Left kidney (tissue), 2 donors: ENCODE results near the gene LGI4. TPM values are rescaled to one million over a fixed set of nuclear protein-coding genes. Genes with fewer than 3 reads are reported as not detected.

Experiments used
- DNase-seq: peaks from one replicate; pipeline ENCODE4 v3.0.0-alpha.2; 2013
- polyA plus RNA-seq: library from polyadenylated mRNA; unstranded; fragments of 120-200 nt; gene quantifications from one replicate; pipeline ENCODE4 v1.2.1, GENCODE V29; 2013; ENCODE audit not compliant: insufficient read length

Gene LGI4
- polyA plus RNA-seq, 1 donor, result 2.3 TPM

DNA sequence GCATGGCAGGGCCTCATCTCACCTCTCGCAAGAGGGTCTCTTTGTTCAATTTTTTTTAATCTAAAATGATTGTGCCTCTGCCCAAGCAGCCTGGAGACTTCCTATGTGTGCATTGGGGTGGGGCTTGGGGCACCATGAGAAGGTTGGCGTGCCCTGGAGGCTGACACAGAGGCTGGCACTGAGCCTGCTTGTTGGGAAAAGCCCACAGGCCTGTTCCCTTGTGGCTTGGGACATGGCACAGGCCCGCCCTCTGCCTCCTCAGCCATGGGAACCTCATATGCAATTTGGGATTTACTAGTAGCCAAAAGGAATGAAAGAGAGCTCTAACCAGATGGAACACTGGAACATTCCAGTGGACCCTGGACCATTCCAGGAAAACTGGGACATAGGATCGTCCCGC, 11.3 kb downstream of the LGI4 start:
- DNase-seq, result no peak

DNA sequence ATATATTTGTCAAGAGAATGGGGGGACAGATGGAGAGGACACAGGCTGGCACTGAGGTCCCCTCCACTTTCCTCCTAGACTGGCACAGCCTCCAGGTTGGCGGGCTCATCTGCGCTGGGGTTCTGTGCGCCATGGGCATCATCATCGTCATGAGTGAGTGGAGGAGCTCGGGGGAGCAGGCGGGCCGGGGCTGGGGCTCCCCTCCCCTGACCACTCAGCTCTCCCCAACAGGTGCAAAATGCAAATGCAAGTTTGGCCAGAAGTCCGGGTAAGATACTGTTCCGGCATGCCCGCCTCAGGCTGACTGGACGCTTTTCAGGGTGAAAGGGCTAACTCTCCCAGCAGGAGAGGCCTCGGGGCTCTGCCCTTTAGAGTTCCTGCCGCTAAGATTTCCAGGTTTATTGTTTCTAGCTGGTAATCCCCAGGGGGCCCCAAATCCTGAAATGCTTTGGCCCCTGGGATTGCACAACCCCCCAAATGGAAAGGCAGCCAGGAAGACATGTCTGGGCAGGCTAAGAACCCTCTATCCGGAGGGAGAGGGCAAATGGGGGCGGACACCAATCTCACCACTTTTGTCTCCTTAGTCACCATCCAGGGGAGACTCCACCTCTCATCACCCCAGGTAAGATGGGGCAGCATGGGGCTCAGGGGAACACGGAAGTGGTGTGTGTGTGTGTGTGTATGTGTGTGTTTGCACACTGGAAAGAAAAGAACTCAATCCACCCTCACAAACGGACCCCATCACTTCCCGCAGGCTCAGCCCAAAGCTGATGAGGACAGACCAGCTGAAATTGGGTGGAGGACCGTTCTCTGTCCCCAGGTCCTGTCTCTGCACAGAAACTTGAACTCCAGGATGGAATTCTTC, 11.9 kb downstream of the LGI4 start:
- no peak for DNase-seq

DNA sequence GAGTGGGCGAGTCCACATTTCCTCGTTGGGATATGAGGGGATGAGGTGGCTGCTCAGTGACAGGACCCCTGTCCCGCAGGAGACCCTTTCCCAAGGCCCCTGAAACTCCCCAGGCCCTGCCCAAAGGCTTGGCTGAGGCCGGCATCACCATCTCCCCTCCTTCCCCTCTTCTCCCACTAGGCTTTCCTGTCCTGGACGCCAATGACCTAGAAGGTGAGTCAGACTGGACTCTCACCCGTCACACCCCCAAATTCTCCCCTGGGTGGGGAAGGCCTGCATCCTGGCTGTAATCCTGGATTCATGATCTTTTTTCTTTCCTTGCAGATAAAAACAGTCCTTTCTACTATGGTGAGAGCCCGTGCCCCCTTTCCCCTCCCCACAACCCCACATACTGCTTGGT, 14.0 kb downstream of the LGI4 start:
- DNase-seq, result no peak

DNA sequence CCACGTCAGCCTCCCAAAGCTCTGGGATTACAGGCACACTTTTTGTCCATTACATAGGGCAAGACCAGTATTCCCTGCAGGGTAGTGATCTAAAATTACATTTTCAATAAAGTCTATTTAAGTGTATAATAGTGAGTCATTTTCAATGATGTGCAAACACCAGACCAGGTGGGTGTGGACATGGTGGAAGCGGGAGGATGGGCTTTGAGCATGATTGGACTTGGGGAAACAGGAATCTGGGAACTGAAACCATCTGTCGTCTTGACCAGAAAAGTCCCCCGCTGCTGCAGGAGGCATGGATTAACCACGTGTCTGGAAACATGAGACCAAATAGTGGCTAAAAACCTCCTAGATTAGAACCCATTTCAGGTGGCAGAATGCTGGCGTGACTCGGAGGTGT, 14.4 kb downstream of the LGI4 start:
- DNase-seq, result no peak

DNA sequence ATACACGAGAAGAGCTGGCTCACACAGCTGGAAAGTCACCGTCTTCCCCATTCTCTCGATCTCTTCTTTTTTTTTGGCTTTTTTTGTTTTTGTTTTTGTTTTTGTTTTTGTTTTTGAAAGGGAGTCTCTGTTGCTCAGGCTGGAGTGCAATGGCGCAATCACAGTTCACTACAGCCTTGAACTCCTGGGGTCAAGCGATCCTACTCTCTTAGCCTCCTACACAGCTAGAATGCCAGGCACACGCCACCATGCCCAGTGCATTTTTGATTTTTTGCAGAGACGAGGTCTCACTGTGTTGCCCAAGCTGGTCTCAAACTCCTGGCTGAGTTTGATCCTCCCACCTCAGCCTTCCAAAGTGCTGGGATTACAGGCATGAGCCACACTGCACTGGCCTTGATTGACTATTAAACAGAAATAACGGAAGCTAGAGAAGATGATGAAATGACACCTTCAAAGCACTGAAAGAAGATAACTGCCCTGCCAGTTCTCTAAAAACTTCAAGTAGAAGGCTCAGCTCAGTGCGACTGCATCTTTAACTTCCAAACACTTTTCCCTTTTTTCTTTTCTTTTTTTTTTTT, 15.2 kb downstream of the LGI4 start:
- DNase-seq, result no peak

DNA sequence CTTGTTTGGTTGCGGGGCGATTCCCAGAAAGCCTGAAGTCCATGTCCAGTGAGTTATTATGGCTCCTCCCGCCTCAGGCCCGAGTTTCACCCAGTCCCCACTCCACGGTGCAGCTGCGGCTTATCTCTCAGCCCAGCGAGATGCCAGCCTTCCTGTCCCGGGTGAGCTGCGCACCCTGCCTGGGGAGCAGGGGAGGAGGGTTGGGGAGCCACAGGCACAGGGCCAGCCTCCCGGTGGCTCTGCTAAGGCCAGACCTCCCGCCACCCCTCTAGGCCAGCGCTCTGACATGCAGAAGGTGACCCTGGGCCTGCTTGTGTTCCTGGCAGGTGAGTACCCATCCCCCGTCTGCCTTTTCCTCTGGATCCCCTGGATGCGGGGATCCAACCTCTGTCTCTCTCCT, 15.8 kb downstream of the LGI4 start:
- no peak for DNase-seq

DNA sequence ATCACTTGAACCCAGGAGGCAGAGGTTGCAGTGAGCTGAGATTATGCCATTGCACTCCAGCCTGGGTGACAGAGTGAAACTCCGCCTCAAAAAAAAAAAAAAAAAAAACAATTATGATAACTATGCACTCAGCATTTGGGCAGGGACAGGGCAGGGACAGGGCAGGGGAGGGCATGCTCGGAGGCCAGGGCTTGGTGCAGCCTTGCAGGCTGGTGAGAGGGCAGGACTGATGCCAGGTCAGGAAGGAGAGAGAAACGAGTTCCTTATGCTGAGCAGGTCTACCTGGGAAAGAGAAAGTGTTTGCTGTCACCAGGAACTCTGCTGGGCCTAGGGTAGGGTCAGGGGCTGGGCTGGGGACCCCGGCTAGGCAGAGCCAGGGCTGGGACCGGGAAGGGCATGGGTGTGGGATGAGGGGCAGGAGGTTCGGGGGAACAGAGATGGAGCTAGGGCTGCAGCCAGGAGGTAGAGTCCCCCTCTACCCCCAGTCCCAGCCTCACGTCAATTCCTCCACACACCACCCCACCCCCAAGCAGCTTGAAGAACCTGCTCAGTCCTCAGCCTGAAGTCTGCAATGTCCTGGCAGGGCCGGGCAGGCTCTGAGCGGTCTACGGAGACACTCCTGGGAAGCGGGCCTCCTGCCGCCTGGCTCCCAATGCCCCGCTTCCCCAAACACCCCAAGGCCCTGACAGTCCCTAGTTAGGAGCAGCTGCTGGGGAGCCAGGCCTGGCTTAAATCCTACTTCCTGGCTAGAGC, 16.4 kb downstream of the LGI4 start:
- DNase-seq, result no peak

DNA sequence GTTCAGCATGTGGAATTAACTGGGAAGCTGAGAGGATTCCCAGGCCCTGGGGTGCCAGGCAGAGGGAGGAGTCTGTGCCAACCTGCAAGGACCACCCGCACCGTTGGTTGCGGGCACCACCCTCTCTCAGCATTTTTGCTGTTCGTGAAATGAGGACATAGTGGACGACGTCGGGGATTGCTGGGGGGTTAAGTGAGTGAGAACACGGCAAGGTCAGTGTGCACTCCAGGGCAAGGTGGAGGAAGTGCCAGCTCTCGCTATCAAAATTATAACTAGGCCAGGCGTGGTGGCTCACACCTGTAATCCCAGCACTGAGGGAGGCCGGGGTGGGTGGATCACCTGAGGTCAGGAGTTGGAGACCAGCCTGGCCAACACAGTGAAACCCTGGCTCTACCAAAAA, 17.1 kb downstream of the LGI4 start:
- DNase-seq, result no peak

DNA sequence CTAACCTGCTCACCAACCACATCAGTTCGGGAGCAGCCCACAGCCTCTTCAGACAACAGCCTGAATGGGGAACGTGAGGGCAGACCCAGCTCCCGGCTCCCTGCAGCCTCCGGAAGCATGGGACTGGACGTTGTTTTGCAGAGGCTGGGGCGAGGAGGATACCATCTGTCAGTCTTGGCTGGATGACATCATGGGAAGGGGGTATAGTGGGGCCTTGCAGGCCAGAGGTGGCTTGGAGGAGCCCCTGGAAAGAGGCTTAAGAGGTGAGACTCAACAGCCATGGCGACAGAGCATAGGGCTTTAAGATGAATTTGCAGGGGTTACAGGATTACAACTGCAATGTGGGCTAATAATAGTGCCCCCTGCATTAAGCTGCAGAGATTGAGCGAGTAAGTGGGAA, 17.7 kb downstream of the LGI4 start:
- no peak for DNase-seq

DNA sequence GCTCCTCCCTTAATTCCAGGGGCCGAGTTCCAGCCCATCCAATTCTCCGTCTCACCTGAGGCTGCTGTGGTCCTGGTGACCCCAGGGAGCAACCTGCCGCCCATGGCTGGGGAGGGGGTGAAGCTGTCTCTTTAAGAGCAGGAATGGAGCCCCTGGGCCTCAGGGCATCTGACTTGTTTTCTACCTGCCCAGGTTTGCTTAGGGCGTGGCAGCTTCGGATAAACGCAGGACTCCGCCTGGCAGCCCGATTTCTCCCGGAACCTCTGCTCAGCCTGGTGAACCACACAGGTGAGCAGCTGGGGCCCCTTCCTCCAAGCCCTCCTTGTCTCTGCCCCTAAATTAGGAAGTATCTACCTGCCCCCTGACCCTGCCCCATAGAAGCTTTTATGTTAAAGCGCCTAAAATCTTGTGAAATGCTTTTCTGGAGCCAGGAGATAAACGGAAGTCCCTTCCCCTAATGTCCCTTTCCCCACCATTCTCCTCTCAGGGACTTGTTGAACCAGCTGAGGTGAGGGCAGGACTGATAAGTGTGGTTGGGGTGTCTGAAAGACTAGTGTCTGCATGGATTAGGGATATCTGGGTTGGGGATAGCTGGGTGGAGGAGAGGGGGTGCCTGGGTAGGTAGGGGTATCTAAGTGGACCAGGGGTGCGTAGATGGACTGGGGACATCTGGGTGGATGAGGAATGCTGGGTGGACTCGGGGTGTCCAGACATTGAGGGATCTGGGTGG, 18.6 kb downstream of the LGI4 start:
- no peak for DNase-seq

DNA sequence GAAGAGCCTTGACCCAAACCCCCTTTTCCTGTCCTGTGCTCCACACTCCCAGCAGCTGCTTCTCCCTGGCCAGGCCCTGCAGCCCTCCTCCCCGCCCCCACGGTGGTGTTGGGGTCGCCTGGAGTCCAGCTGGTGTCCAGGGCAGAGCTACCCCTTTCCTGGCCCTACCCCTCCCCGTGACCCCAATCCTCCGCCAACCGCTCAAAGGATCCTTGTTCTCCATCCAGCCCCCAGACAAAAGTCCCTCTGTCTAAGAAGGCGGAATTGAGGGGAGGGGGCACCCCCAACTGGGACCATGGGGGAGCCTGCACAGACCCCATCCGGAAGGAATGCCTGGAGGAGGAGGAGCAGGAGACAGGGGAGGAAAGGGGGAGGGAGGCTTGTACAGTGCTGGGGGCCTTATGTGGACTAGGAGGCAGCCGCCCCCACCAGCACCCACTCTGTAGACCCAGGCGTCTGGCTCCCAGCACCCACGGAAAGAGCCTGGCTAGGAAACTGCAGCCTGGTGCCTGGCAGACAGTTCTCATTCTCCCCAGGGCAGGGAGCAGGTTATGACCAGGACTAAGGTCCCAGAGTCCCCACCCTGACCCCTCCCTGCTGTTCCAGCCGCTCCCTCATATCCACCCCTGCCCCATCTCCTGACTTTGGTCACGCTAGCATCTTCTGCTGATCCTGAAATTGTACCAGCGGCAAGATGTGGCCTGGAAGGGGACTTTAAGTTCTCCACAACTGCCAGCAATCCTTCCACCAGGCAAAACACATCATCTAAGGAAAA, 19.5 kb downstream of the LGI4 start, which contains the start of gene FXYD3:
FXYD3 (plus strand) TSS at position 647 of the 775 bp plus-strand sequence. CDS start 3,554 bp downstream, outside the sequence.
- DNase-seq, result no peak

DNA sequence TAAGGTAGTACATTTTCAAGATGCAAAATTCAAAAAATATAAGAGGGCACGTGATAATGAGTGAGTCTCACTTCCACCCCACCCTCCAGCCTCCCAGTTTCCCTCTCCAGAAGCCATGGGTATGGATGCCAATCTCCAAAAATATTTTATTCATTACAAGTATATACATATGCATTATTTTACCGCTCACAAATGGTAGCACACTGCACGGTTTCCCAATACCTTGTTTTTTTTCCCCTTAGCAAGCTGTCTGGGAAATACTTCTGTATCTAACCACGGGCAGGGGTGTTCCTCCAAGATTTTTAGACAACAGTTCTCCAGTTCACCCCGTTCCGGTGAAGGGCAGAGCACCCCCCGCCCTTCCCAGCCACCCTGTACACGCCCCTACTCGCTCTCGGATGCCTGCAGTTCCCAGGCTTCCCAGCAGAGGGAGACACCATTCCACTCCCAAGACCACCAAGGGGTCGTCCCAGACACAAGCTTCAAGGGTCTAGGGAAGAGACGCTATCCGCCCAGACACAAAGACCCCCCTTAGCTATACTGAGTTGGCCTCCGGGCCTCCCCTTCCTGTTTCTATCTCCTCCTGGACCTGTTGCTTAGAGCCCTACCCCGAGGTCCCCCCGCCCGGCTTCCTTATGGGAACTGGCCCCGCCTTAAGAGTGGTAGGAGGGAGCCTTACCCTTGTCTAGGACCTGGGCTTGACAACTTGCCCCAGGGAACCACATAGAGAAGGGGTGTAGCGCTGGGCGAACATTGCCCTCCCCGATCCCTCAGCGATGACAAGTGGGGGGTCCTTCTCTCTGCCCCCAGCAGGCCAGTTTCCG, 20.3 kb downstream of the LGI4 start:
- peak; percentile 82 for DNase-seq

DNA sequence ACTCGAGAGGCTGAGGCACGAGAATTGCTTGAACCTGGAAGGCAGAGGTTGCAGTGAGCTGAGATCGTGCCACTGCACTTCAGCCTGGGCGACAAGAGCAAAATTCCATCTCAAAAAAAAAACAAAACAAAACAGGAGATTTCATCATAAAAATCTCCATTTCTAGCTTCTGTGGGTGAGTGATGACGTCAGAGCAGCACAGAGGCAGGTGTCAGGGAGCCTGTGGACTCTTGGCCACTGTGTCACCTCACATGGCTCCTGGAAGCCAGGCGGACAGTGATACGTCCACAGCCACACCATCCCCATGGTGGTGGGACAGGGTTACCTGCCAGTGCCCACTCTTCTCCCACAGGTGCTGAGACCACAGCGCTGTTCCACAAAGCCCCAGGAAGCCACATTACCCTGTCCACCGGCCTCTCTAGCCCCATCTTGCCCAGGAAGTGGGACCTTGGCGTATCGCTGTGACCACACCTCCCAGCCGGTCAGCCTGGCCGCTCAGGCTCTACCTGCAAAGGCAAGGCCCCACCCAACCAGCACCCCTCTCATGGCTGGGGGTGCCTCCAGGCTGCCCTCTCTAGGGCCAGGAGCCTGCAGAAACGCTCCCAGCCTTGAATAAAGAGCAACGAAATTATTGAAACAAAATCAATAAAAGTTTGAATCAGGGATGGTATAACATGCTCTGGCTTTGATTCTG, 21.7 kb downstream of the LGI4 start:
- no peak for DNase-seq

DNA sequence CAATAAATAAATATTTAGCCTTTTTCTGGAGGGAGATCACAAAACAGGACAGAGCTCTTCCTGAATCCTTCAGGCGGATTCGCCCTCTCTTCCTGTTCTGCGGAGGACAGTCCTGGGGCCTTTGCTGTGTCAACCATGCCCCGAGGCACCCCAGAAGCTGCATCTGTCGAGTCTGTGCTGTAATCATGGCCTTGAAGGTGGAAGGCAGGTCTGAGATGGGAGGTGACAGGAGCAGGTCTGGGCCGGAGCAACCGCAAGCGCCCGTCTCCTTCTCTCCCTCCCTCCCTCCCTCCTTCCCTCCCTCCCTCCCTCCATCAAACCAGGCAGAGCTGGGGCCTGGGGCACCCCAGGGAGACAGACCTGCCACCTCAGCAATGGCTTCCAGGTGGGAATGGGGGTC, 23.9 kb downstream of the LGI4 start:
- no peak for DNase-seq

DNA sequence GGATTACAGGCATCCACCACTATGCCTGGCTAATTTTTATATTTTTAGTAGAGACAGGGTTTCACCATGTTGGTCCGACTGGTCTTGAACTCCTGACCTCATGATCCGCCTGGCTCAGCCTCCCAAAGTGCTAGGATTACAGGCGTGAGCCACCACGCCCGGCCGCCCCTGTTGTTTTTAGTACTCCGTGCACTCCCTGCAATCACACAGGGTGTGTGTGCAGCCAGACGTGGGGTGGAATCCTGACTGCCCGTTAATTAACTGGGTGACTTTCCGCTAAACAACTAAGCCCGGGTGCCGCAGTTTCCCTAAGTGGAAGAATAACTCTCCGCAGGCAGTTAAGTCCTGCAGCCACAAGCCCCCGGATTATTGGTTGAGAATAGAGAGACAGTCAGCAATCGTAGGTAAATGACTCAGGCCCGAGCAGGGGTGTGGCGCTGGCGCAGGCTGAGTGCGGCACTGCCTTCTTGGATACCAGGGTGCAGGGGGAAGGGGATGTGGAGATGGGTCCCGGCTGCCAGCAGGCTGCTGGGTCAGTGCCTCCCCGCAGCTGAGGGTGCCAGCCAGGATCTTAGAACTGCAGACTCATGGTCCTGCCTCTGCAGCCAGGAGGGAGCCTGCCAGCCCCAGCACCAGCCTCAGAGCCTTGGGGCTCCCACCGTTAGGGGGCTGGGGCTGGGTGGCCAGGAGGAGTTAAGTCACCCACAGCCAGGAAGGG, 25.3 kb downstream of the LGI4 start:
- DNase-seq, result no peak

DNA sequence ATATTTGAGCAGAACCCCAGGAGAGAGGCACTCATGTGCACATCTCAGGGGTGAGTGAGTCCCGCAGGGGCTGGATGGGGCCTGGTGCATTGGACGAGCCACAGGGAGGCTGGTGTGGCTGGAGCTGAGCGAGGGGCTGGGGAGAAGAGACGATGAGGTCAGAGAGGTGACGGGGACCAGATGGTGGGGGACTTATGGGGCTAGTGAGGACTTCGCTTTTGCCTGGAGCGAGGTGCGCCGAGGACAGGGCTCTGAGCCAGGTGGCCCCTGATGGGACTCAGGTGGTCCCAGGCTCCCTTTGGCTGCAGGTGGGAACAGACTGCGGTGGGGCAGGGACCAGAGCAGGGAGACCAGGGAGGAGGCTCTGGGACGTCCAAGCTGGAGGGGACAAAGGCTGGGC, 26.1 kb downstream of the LGI4 start:
- no peak for DNase-seq

DNA sequence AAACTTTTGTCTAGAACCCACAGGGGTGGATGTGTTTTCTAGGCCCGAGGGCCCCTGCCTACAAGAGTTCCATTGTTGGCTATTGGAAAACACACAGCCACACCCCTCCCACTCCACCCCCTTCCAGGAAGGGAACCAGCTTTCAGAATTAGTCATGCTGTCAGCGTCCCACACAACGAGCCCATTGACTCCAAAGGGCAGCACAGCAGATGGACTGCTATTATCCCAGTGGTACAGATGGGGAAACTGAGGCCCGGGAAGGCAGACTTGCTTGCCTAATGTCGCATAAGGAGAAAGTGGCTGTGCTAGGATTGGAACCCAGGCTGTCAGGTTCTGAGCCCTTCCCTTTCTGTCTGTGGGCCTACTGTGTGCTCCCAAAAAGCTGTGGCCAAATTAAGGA, 27.3 kb downstream of the LGI4 start:
- no peak for DNase-seq

DNA sequence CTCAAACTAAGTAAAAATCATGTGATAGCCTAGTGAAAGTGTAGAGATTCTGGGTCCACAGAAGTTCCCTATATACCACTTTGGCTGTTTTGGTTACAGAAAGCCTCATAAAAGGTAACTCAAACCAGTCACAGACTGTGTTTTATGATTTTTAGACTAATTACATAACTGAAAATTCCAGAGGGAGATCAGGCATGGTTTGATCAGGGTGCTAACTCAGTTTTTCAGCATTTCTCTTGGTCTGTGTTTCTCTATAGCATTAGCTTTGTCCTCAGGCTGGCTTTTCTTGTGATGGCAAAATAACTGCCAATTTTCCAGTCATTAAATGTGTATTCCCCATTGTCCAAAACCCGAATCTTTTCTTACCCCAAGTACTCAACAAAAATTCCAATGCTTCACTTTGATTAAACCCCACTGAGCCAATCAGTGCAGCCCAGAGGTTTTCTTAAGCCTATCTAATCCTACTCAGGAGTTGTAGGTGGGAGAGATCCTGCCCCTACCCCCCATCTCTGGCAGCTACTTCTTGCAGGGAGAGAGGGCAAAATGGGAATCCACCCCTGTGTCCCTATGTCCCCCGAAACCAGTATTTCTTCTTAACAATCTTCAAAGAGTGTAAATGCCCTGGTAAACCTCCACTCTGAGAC, 27.8 kb downstream of the LGI4 start:
- no peak for DNase-seq

DNA sequence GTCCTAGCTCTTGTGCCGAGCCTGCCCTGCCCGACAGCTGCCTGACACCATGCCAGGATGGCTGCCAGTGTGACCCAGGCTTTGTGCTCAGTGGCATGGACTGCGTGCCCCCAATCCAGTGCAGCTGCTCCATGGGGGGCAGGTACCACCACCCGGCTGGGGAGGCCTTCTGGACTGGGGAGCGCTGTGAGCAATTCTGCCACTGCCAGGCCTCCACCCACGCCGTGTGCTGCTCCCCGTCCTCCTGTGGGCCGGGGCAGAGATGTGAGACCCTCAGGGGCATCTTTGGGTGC, 28.6 kb downstream of the LGI4 start:
- no peak for DNase-seq
